ENCODE data around the gene MDM1. TPM values are rescaled to one million over a fixed set of nuclear protein-coding genes. Genes with fewer than 3 reads are reported as not detected.

The MDM1 gene
- total RNA-seq, 4 donors from 2014 or later = 5.9 to 9.3 (median 7.6) TPM

DNA sequence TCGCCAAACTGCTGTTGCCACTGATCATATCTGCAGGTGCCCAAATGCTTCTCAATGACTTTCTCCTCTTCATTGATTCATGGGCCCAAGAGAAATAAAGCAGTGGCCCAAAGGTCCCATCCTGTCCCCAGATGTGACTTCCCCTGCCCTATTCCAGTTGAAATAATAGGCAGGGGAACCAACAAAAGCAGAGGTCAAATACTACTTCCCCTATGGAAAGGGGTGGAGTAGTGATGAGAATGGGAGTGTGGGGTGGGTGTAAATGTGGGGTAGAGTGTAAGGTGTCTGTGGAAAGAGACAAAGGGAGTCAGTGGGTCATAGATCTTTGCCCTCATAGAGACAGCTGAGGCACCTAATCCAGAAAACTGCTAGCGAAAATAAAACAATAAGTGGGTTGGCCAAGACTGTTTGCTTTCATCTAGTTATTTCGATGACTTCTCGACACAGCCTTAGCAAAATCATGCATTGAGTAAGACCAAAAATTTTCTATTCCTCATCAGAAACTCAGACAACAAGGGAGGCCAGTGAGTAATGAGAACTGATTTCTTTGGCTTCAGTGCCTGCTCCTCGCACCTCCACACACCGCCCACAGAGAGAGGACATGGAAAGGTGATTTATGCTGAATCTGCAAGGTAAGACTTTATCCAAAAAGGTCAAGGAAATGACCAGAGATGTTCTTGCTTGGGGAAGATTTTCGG is 67.9 kb downstream of the MDM1 start:
- TF ChIP-seq POLR2A (IDR thresholded peaks at IDR 0.05) (no peak), CTCF (IDR thresholded peaks at IDR 0.05) (no peak)
- no peak for DNase-seq (ENCODE audit: low spot score in 2 of 2)
- WGBS, 2 donors = 89 to 92% methylated on average over 7 of the region's 7 CpGs
- no peak overlapping the region for H3K4me3 ChIP-seq (ENCODE audit: low read depth, poor library complexity, severe bottlenecking)
- intact Hi-C loops (cut with DNase I; ENCODE audit: low total_unique reads) = no loop called here

DNA sequence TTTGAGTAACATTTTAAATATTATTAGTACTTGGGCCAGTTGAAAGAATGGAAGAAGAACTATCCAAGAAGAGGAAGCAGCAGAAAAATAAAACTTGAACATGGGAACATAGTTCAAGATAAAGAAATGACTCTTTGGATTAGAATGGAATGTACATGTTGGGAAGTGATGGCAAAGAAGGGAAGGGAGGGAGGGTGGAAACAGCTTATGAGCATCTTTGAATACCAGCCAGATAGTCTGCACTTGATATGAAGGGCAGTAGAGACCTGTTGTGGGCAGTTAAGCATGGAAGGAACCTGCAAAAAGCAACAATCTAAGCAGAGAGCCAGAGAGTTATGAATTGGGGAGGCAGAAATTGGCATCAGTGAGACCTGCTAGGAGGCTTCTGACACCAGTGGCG is 68.8 kb downstream of the MDM1 start:
- WGBS, 2 donors = 91 to 93% methylated on average over 1 of the region's 1 CpG
- TF ChIP-seq CTCF (IDR thresholded peaks at IDR 0.05) (no peak), POLR2A (IDR thresholded peaks at IDR 0.05) (no peak)

GRCh38 chr12:68261896-68262295 is 70.3 kb downstream of the MDM1 start:
- TF ChIP-seq POLR2A (IDR thresholded peaks at IDR 0.05) (no peak), CTCF (IDR thresholded peaks at IDR 0.05) (no peak)
- intact Hi-C loops (cut with DNase I; ENCODE audit: low total_unique reads) = no loop called here

More for the DNA sequence above, 68.8 kb downstream of the MDM1 start:
- DNase-seq (ENCODE audit: low spot score in 2 of 2) = no peak
- H3K4me3 ChIP-seq (ENCODE audit: low read depth, poor library complexity, severe bottlenecking) = no peak overlapping the region
- intact Hi-C loops (cut with DNase I; ENCODE audit: low total_unique reads) = no loop called here

DNA sequence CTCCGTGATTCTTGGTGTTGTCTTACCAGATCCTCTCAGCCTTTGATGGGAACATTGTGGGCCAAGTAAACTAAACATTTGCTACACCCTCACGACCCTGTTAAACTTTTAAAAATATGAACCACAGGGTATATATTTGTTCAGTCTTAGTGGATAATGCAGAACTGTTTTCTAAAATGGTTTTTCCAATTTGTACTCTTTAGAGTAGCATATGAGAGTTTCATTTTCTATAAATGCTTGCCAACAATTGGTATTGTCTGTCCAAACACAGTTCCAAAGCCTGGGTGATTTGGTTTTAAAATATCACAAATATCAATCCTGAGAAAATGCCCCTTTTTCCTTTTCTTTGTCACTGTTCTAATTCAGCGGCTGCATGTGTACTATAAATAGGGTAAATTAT is 72.0 kb downstream of the MDM1 start:
- TF ChIP-seq POLR2A (IDR thresholded peaks at IDR 0.05) (no peak), CTCF (IDR thresholded peaks at IDR 0.05) (no peak)
- intact Hi-C loops (cut with DNase I; ENCODE audit: low total_unique reads) = no loop called here
- H3K4me3 ChIP-seq (ENCODE audit: low read depth, poor library complexity, severe bottlenecking) = no peak overlapping the region
- DNase-seq (ENCODE audit: low spot score in 2 of 2) = no peak
- WGBS, 2 donors = 77 to 87% methylated on average over 3 of the region's 3 CpGs

More at GRCh38 chr12:68261896-68262295, 70.3 kb downstream of the MDM1 start:
- DNase-seq (ENCODE audit: low spot score in 2 of 2) = no peak
- no peak overlapping the region for H3K4me3 ChIP-seq (ENCODE audit: low read depth, poor library complexity, severe bottlenecking)

- DNase-seq (ENCODE audit: low spot score in 2 of 2) = no peak
- no peak overlapping the region for H3K4me3 ChIP-seq (ENCODE audit: low read depth, poor library complexity, severe bottlenecking)
- intact Hi-C loops (cut with DNase I; ENCODE audit: low total_unique reads) = no loop called here
- no peak for TF ChIP-seq POLR2A (IDR thresholded peaks at IDR 0.05)
- no peak for TF ChIP-seq CTCF (IDR thresholded peaks at IDR 0.05)
- 54 to 60% methylated on average over 3 of the region's 3 CpGs for whole genome bisulfite sequencing, 2 donors
Observed at GRCh38 chr12:68259318-68259940, 72.7 kb downstream of the MDM1 start.

Data from lower leg skin (tissue), 4 donors.